SK-N-MC (cell line): ENCODE results near the gene TMEM250.

Experiments used
- EZH2 ChIP-seq: fragments of 200-600 bp; sonication (generic); IDR thresholded peaks from one replicate; pipeline ENCODE4 v1.6.1; 2017; ENCODE audit warnings: antibody characterized with exemption
- FOXP2 ChIP-seq: optimal IDR thresholded peaks from 2 replicates; pipeline ENCODE3; 2011; ENCODE audit warnings: mild to moderate bottlenecking, moderate library complexity; ENCODE audit not compliant: insufficient read depth; ENCODE audit errors: extremely low read length, control extremely low read depth
- POLR2AphosphoS5 ChIP-seq: IDR thresholded peaks from 2 replicates; pipeline ENCODE4 v1.6.1; 2012; ENCODE audit warnings: mild to moderate bottlenecking, low read depth, low read length, borderline replicate concordance

DNA sequence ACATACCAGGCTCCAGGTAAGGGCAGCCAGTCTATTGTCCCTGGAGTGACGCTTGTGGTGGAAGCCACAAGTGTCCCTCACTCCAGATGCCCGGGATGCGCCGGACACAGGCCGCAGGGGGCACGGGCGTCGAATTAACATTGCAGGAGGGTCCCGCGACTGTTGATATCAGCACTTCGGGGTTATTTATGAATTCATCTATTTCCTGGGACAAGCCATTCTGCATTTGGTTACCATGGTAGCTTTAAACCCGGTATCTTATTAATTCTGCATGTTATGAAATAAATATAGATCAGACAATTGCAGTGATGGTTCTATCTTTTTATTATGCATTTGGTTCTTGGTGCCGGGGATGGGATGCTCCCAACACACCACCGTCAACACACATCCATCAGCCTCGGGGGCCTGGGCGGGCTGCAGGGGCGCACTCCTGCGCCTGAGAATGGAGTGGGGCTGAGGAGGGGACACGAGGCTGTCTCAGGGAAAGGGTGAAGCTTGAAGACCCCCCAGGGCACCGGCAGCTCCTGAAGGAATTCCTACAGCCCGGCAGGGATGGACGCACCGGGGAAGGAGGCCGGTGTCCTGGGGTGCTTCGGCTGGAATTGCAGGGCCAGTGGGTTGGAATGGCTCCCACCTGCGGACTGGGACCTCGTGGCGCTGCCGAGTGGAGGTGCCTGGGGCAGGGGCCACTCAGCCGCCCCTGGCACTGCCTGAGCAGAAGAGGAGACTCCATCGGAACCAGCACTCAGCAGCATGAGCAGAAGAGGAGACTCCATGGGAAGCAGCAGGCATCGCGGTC is 17.7 kb upstream of the TMEM250 start:
- no peak for TF ChIP-seq EZH2
- no peak for TF ChIP-seq POLR2AphosphoS5
- TF ChIP-seq FOXP2, result no peak
